K562 (cell line): ENCODE measurements around the gene RNF151. TPM values are rescaled to one million over a fixed set of nuclear protein-coding genes. Genes with fewer than 3 reads are reported as not detected.

Experiments used
- ATF6 ChIP-seq: sonication (generic); formaldehyde crosslinking; IDR thresholded peaks from 2 replicates; pipeline ENCODE4 v1.4.0; 2020; ENCODE audit warnings: mild to moderate bottlenecking, missing genetic modification reagents
- CEBPG ChIP-seq, 3 experiments: fragments of 200-800 bp in 1 of 3; sonication (Bioruptor generic) in 1 of 3; sonication (generic) in 1 of 3; formaldehyde crosslinking in 1 of 3; IDR thresholded peaks in 2 of 3; conservative IDR thresholded peaks in 1 of 3; 2 replicates each; pipeline versions ENCODE4 v1.6.1 to v1.8.0; 2016 to 2022; ENCODE audit warnings: missing compliant biosample characterization in 2 of 3, missing genetic modification characterization in 2 of 3, mild to moderate bottlenecking in 1 of 3, missing genetic modification reagents in 1 of 3
- CTCFL ChIP-seq: IDR thresholded peaks from 2 replicates; pipeline ENCODE4 v1.6.1; 2011; ENCODE audit warnings: borderline replicate concordance, low read depth, mild to moderate bottlenecking, moderate library complexity, low read length; ENCODE audit not compliant: insufficient read depth, poor library complexity, severe bottlenecking
- E2F1 ChIP-seq: sonication (generic); formaldehyde crosslinking; IDR thresholded peaks from 2 replicates; pipeline ENCODE4 v1.8.1; 2023; ENCODE audit warnings: mild to moderate bottlenecking, missing genetic modification reagents, moderate library complexity
- FOXA1 ChIP-seq: fragments of 450-650 bp; IDR thresholded peaks from 2 replicates; pipeline ENCODE4 v1.6.1; 2016; ENCODE audit warnings: mild to moderate bottlenecking, borderline replicate concordance
- NFE2L1 ChIP-seq: fragments of 450-650 bp; IDR thresholded peaks from 2 replicates; pipeline ENCODE4 v1.6.1; 2016; ENCODE audit warnings: missing genetic modification characterization, low read depth, mild to moderate bottlenecking, missing compliant biosample characterization, moderate library complexity, borderline replicate concordance
- RFX5 ChIP-seq: IDR thresholded peaks from 2 replicates; pipeline ENCODE4 v1.6.1; 2011; ENCODE audit warnings: low read depth, mild to moderate bottlenecking, improper control_type of control experiment, low read length
- ZBTB12 ChIP-seq: fragments of 250-450 bp; sonication (Bioruptor Pico); IDR thresholded peaks from 2 replicates; pipeline ENCODE4 v1.4.0; 2020
- ZNF140 ChIP-seq: fragments of 250-450 bp; sonication (Bioruptor Pico); IDR thresholded peaks from 2 replicates; pipeline ENCODE4 v1.8.0; 2021; ENCODE audit warnings: moderate library complexity, mild to moderate bottlenecking, inconsistent platforms
- ZNF609 ChIP-seq: sonication (generic); formaldehyde crosslinking; IDR thresholded peaks from 2 replicates; pipeline ENCODE4 v1.8.1; 2023; ENCODE audit warnings: missing genetic modification reagents, mild to moderate bottlenecking, borderline replicate concordance
- polyA plus RNA-seq, 8 experiments: library from polyadenylated mRNA; depleted of rRNA in 4 of 8; stranded (reverse) in 5 of 8; unstranded in 3 of 8; fragments of >200 nt; fragmentation: Nextera tagmentation in 2 of 8; fragmentation: Illumina TruSeq in 1 of 8; extraction: Ambion mirVana in 2 of 8; extraction: Trizol in 1 of 8; gene quantifications; 2 replicates each; pipeline versions ENCODE4 v1.2.1 to v1.2.3, GENCODE V29; 2011 to 2014; ENCODE audit warnings: inconsistent platforms in 1 of 8, missing spikeins in 1 of 8
- total RNA-seq, 7 experiments: library from RNA; depleted of rRNA in 6 of 7; stranded (reverse); fragments of >200 nt in 6 of 7; fragmentation: Illumina TruSeq in 2 of 7; extraction: Trizol in 2 of 7; gene quantifications; 2 replicates each; pipeline versions ENCODE4 v1.2.1 to v1.2.3, GENCODE V29; 2011 to 2021; ENCODE audit warnings: low replicate concordance in 1 of 7

Gene RNF151
- total and polyA plus RNA-seq, 9 of the 15 experiments (the other 6 are each of a cell fraction or from before 2014, with no cell fraction given), result not detected

- no peak for TF ChIP-seq NFE2L1 (tag)
- no peak for TF ChIP-seq CEBPG (CRISPR knock-in tag; IDR thresholded peaks at IDR 0.05)
- no peak for TF ChIP-seq CEBPG (tag; conservative IDR thresholded peaks at IDR 0.05 in 1 of 2, IDR thresholded peaks at IDR 0.05 in 1 of 2)
- no peak for TF ChIP-seq FOXA1
- TF ChIP-seq ZNF609 (CRISPR knock-in tag), result peak; percentile 48; the same call in 1 of the 2 replicates
- peak; percentile 100 for TF ChIP-seq CTCFL
- peak; percentile 78 for TF ChIP-seq E2F1 (CRISPR knock-in tag)
- TF ChIP-seq ZNF140 (CRISPR knock-in tag), result no peak
- peak; percentile 16; the same call in 1 of the 2 replicates for TF ChIP-seq ZBTB12
- 0 out of 2 replicates have a peak, but pooled peaks have one; percentile 50 for TF ChIP-seq ATF6 (CRISPR knock-in tag)
- no peak; the same call in 1 of the 2 replicates for TF ChIP-seq RFX5
Observed at GRCh38 chr16:1959269-1960039, 7.2 kb upstream of the RNF151 start, which contains the start of gene NDUFB10 (continued).
